GM12891 (cell line): ENCODE measurements around the gene SCAF11.

Source experiments
- PAX5 ChIP-seq: IDR thresholded peaks from 2 replicates; pipeline ENCODE4 v1.6.1; 2011; ENCODE audit warnings: low read length, moderate library complexity, mild to moderate bottlenecking; ENCODE audit not compliant: insufficient read depth, severe bottlenecking
- POLR2A ChIP-seq: IDR thresholded peaks from 2 replicates; pipeline ENCODE4 v1.6.1; 2011; ENCODE audit warnings: low read depth, low read length, control low read depth
- POLR2AphosphoS5 ChIP-seq: IDR thresholded peaks from 2 replicates; pipeline ENCODE4 v1.6.1; 2011; ENCODE audit warnings: low read depth, low read length, control low read depth
- POU2F2 ChIP-seq: IDR thresholded peaks from 2 replicates; pipeline ENCODE4 v1.6.1; 2011; ENCODE audit warnings: low read depth, mild to moderate bottlenecking, control low read depth, low read length, moderate library complexity
- SPI1 ChIP-seq: IDR thresholded peaks from 2 replicates; pipeline ENCODE4 v1.6.1; 2011; ENCODE audit warnings: low read depth, low read length, control low read depth
- TAF1 ChIP-seq: IDR thresholded peaks from 2 replicates; pipeline ENCODE4 v1.6.1; 2011; ENCODE audit warnings: low read depth, low read length, control low read depth

DNA sequence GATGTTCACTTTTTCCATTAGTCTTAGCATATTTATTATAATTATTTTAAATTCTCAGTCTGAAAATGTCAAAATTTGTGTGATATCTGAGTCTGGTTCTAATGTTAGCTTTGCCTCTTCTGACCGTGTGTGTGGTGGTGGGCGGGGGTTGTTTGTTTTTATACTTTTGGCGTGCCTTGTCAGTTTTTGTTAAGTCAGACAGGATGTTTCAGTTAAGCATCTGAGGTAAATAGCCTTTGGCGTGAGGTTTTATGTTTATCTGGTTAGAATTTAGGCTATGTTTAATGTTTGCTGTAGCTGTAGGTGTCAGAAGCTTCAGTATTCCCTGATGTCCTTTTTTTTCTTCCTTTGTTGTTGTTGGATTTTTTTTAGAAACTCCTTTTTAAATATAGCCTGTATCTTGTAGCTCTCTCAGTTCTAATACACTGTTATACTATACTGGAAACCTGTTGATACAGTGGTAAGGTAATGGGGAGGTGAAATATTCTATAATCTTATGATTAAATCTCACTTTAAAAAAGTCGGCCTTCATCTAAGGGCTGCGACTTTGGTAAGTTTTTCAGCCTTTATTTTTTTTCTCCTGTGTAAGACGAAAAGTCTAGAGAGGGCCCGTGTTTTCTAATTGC, 111.6 kb downstream of the SCAF11 start:
- TF ChIP-seq POLR2A = no peak
- no peak for TF ChIP-seq SPI1
- TF ChIP-seq POLR2AphosphoS5 = no peak
- no peak for TF ChIP-seq TAF1
- TF ChIP-seq PAX5 = no peak
- TF ChIP-seq POU2F2 = no peak
